Panc1 (cell line): Measurements from ENCODE around the gene RIMKLA.

ENCODE experiments used
- POLR2AphosphoS5 ChIP-seq: IDR thresholded peaks from 2 replicates; pipeline ENCODE4 v1.6.1; 2012; ENCODE audit warnings: mild to moderate bottlenecking, low read depth, low read length, moderate library complexity
- TF ChIP-seq, protein P1 (sequence below): fragments of 450-650 bp; IDR thresholded peaks from 2 replicates; pipeline ENCODE4 v1.5.1; 2017; ENCODE audit warnings: mild to moderate bottlenecking

DNA sequence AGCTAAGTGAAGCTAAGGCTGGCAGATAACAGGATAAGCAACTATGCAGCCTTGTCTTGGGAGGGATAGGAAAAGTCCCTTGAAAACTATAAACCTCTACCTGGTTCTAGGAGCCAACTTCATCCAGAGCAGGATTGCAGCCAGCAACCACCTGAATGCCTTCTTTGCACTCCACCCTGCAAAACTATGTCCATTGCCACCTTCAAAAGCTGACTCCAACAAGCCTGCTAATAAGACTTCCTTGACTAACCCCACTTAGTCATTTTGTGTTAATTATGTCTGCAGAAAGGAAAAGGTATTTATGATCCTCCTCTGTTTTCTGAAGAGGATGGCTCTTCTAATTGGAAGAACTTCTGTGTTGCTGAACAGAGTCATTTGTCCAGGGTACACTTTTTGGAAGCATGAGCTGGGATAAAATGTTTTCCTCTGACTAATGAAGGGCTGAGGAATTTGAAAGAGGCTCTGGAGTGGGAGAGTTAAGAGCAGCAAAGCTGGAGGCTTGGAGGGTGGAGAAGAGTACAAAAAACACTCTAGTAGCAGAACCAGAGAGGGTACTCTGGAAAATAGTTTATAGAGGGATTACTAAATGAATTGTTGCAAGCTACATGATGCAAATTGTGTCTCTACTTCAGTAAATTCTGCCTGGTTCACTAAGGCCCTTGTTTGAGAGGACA, 9.6 kb upstream of the RIMKLA start:
- TF ChIP-seq, protein P1, sequence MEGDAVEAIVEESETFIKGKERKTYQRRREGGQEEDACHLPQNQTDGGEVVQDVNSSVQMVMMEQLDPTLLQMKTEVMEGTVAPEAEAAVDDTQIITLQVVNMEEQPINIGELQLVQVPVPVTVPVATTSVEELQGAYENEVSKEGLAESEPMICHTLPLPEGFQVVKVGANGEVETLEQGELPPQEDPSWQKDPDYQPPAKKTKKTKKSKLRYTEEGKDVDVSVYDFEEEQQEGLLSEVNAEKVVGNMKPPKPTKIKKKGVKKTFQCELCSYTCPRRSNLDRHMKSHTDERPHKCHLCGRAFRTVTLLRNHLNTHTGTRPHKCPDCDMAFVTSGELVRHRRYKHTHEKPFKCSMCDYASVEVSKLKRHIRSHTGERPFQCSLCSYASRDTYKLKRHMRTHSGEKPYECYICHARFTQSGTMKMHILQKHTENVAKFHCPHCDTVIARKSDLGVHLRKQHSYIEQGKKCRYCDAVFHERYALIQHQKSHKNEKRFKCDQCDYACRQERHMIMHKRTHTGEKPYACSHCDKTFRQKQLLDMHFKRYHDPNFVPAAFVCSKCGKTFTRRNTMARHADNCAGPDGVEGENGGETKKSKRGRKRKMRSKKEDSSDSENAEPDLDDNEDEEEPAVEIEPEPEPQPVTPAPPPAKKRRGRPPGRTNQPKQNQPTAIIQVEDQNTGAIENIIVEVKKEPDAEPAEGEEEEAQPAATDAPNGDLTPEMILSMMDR, result no peak
- TF ChIP-seq POLR2AphosphoS5, result no peak
